ENCODE measurements around the gene SALL2.

The SALL2 gene

GRCh38 chr14:21524575-21525490 lies 1.3 kb downstream of the SALL2 start:
- Mint-ChIP-seq H3K4me1 (peaks cover 18% of the 10 kb centered on the region), H3K9me3 (no peaks in the 10 kb centered on the region), H3K4me3 (peak overlapping the region; percentile 79), H3K27me3 (no peaks in the 10 kb centered on the region), H3K36me3 (ENCODE audit: insufficient read depth) (no peaks in the 10 kb centered on the region), H3K27ac (ENCODE audit: low read depth) (peak overlapping the region; percentile 48)
- DNase-seq (ENCODE audit: low spot score in 2 of 2) (no peak), ATAC-seq (replicated peaks; ENCODE audit: extremely low read depth, poor library complexity, severe bottlenecking) (no peak)

GRCh38 chr14:21523203-21523602 lies 2.9 kb downstream of the SALL2 start:
- Mint-ChIP-seq H3K36me3 (ENCODE audit: insufficient read depth) (no peaks in the 10 kb centered on the region), H3K9me3 (no peaks in the 10 kb centered on the region), H3K4me1 (peaks cover 18% of the 10 kb centered on the region), H3K27me3 (no peaks in the 10 kb centered on the region), H3K27ac (ENCODE audit: low read depth) (no peak overlapping the region), H3K4me3 (no peak overlapping the region)
- no peak for ATAC-seq (replicated peaks; ENCODE audit: extremely low read depth, poor library complexity, severe bottlenecking)
- DNase-seq (ENCODE audit: low spot score in 2 of 2), result no peak

GRCh38 chr14:21521501-21521900 lies 4.6 kb downstream of the SALL2 start:
- Mint-ChIP-seq H3K27ac (ENCODE audit: low read depth) (no peak overlapping the region), H3K9me3 (no peaks in the 10 kb centered on the region), H3K4me3 (no peak overlapping the region), H3K27me3 (no peaks in the 10 kb centered on the region), H3K36me3 (ENCODE audit: insufficient read depth) (no peaks in the 10 kb centered on the region), H3K4me1 (peaks cover 10% of the 10 kb centered on the region)
- no peak for DNase-seq (ENCODE audit: low spot score in 2 of 2)
- no peak for ATAC-seq (replicated peaks; ENCODE audit: extremely low read depth, poor library complexity, severe bottlenecking)

GRCh38 chr14:21520767-21521166 lies 5.4 kb downstream of the SALL2 start:
- no peak overlapping the region for H3K27ac Mint-ChIP-seq (ENCODE audit: low read depth)
- no peak overlapping the region for H3K4me3 Mint-ChIP-seq
- H3K9me3 Mint-ChIP-seq, result no peaks in the 10 kb centered on the region
- ATAC-seq (replicated peaks; ENCODE audit: extremely low read depth, poor library complexity, severe bottlenecking) (no peak), DNase-seq (ENCODE audit: low spot score in 2 of 2) (no peak)
- peaks cover 10% of the 10 kb centered on the region for H3K4me1 Mint-ChIP-seq
- H3K27me3 Mint-ChIP-seq, result no peaks in the 10 kb centered on the region
- H3K36me3 Mint-ChIP-seq (ENCODE audit: insufficient read depth), result no peaks in the 10 kb centered on the region

- Mint-ChIP-seq H3K4me1 (no peaks in the 10 kb centered on the region), H3K27ac (ENCODE audit: low read depth) (no peak overlapping the region), H3K36me3 (ENCODE audit: insufficient read depth) (no peaks in the 10 kb centered on the region), H3K4me3 (no peak overlapping the region), H3K27me3 (no peaks in the 10 kb centered on the region), H3K9me3 (no peaks in the 10 kb centered on the region)
- ATAC-seq (replicated peaks; ENCODE audit: extremely low read depth, poor library complexity, severe bottlenecking), result no peak
- DNase-seq (ENCODE audit: low spot score in 2 of 2), result no peak
Observed at GRCh38 chr14:21518725-21519124, 7.4 kb downstream of the SALL2 start.

GRCh38 chr14:21514341-21514740 lies 11.8 kb downstream of the SALL2 start:
- no peaks in the 10 kb centered on the region for H3K27me3 Mint-ChIP-seq
- no peak for ATAC-seq (replicated peaks; ENCODE audit: extremely low read depth, poor library complexity, severe bottlenecking)

GRCh38 chr14:21510735-21511657 lies 15.2 kb downstream of the SALL2 start, which contains the start of gene METTL3:
METTL3 (minus strand) TSS chr14:21511340; CDS start chr14:21511223, 117 bp downstream.
- Mint-ChIP-seq H3K4me3 (peak within 1 kb of the TSS; percentile 97), H3K4me1 (peaks cover 27% of the 10 kb centered on the region), H3K9me3 (peaks cover 5% of the 10 kb centered on the region), H3K36me3 (ENCODE audit: insufficient read depth) (peaks cover 16% of the 10 kb centered on the region), H3K27me3 (no peaks in the 10 kb centered on the region), H3K27ac (ENCODE audit: low read depth) (peak within 1 kb of the TSS; percentile 97)
- ATAC-seq (replicated peaks; ENCODE audit: extremely low read depth, poor library complexity, severe bottlenecking) (peak; percentile 100), DNase-seq (ENCODE audit: low spot score in 2 of 2) (peak; percentile 88 to 92)

More at GRCh38 chr14:21514341-21514740, 11.8 kb downstream of the SALL2 start:
- H3K4me1 Mint-ChIP-seq, result peaks cover 14% of the 10 kb centered on the region
- H3K27ac Mint-ChIP-seq (ENCODE audit: low read depth), result no peak overlapping the region
- no peak for DNase-seq (ENCODE audit: low spot score in 2 of 2)
- peaks cover 11% of the 10 kb centered on the region for H3K36me3 Mint-ChIP-seq (ENCODE audit: insufficient read depth)
- peaks cover 5% of the 10 kb centered on the region for H3K9me3 Mint-ChIP-seq
- H3K4me3 Mint-ChIP-seq, result no peak overlapping the region

- DNase-seq (ENCODE audit: low spot score in 2 of 2) (no peak), ATAC-seq (replicated peaks; ENCODE audit: extremely low read depth, poor library complexity, severe bottlenecking) (no peak)
- Mint-ChIP-seq H3K4me1 (peaks cover 37% of the 10 kb centered on the region), H3K27ac (ENCODE audit: low read depth) (peak overlapping the region; percentile 97), H3K9me3 (peaks cover 5% of the 10 kb centered on the region), H3K27me3 (no peaks in the 10 kb centered on the region), H3K4me3 (peak overlapping the region; percentile 97), H3K36me3 (ENCODE audit: insufficient read depth) (peaks cover 16% of the 10 kb centered on the region)
Observed at GRCh38 chr14:21509432-21510143, 16.6 kb downstream of the SALL2 start.

GRCh38 chr14:21506557-21506956 lies 19.6 kb downstream of the SALL2 start:
- no peak for ATAC-seq (replicated peaks; ENCODE audit: extremely low read depth, poor library complexity, severe bottlenecking)
- Mint-ChIP-seq H3K4me1 (peaks cover 37% of the 10 kb centered on the region), H3K9me3 (peaks cover 4% of the 10 kb centered on the region), H3K4me3 (no peak overlapping the region), H3K27me3 (no peaks in the 10 kb centered on the region), H3K27ac (ENCODE audit: low read depth) (peak overlapping the region; percentile 71), H3K36me3 (ENCODE audit: insufficient read depth) (peaks cover 24% of the 10 kb centered on the region)
- no peak for DNase-seq (ENCODE audit: low spot score in 2 of 2)

- no peak for DNase-seq (ENCODE audit: low spot score in 2 of 2)
- H3K4me3 Mint-ChIP-seq, result no peak overlapping the region
- peak overlapping the region; percentile 71 for H3K27ac Mint-ChIP-seq (ENCODE audit: low read depth)
- H3K27me3 Mint-ChIP-seq, result no peaks in the 10 kb centered on the region
- peaks cover 29% of the 10 kb centered on the region for H3K4me1 Mint-ChIP-seq
- ATAC-seq (replicated peaks; ENCODE audit: extremely low read depth, poor library complexity, severe bottlenecking), result peak; percentile 28
- H3K36me3 Mint-ChIP-seq (ENCODE audit: insufficient read depth), result peaks cover 26% of the 10 kb centered on the region
- no peaks in the 10 kb centered on the region for H3K9me3 Mint-ChIP-seq
Observed at GRCh38 chr14:21505012-21505553, 21.1 kb downstream of the SALL2 start.

- no peaks in the 10 kb centered on the region for H3K9me3 Mint-ChIP-seq
- peaks cover 20% of the 10 kb centered on the region for H3K4me1 Mint-ChIP-seq
- DNase-seq (ENCODE audit: low spot score in 2 of 2) (no peak), ATAC-seq (replicated peaks; ENCODE audit: extremely low read depth, poor library complexity, severe bottlenecking) (no peak)
- H3K36me3 Mint-ChIP-seq (ENCODE audit: insufficient read depth), result peaks cover 43% of the 10 kb centered on the region
- H3K27me3 Mint-ChIP-seq, result no peaks in the 10 kb centered on the region
- H3K4me3 Mint-ChIP-seq, result no peak overlapping the region
- H3K27ac Mint-ChIP-seq (ENCODE audit: low read depth), result no peak overlapping the region
Observed at GRCh38 chr14:21503376-21503775, 22.8 kb downstream of the SALL2 start.

- Mint-ChIP-seq H3K9me3 (no peaks in the 10 kb centered on the region), H3K4me1 (peaks cover 17% of the 10 kb centered on the region), H3K4me3 (no peak overlapping the region), H3K27me3 (no peaks in the 10 kb centered on the region), H3K27ac (ENCODE audit: low read depth) (no peak overlapping the region), H3K36me3 (ENCODE audit: insufficient read depth) (peaks cover 52% of the 10 kb centered on the region)
- DNase-seq (ENCODE audit: low spot score in 2 of 2), result no peak
- no peak for ATAC-seq (replicated peaks; ENCODE audit: extremely low read depth, poor library complexity, severe bottlenecking)
Observed at GRCh38 chr14:21501568-21501967, 24.6 kb downstream of the SALL2 start.

All from central memory CD8-positive, alpha-beta T cell (primary cell).